ENCODE results near the gene PDZD8. TPM values are rescaled to one million over a fixed set of nuclear protein-coding genes. Genes with fewer than 3 reads are reported as not detected.

Gene PDZD8
- total RNA-seq, 5 donors from 2014 or later (not counting 1 experiment from before 2014, with no cell fraction given), result 12.8 to 20.8 (median 19.4) TPM

DNA sequence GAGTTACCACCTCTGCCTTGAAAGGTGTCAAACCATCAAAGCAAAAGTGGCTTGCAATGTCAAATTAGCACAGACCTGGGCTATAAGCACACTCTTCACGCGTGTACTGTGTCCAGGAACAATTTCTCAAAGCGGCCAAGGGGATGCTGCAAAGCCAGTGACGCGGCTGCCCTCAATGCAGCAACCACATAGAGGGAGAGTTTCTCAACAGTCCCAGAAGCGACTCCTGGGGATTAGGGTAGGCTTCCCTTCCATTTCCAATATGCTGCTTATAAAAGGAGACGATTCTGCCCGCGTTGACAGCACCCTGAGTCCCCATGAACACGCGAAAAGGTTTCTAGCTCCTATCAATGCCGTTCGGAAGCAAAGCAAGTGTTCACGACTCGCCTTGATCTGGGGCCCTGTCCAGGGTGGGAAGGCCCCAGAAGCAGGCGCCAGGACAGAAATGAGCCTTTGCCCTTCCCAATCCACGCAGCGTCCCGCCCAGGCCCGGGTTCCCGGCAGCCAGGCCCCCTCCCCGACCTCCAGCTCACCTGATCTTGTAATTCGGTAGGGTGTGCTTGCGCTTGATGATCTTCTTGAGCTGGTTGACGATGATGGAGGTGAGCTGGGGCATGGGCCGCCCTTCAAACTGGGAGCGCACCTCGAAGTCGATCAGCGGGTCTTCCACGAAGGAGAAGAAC is 1.3 kb downstream of the PDZD8 start:
- peaks cover 0 to 15% of the 10 kb centered on the region in 2 experiments for H3K27me3 ChIP-seq (replicated peaks in 1 of 2; ENCODE audit: control insufficient read depth in 2 of 2, extremely low read depth in 1 of 2, insufficient read depth in 2 of 2, low read length in 1 of 2)
- peak overlapping the region; percentile 82 to 92 for H3K4me3 ChIP-seq (ENCODE audit: control insufficient read depth in 1 of 2, extremely low read depth in 1 of 2, low read length in 1 of 2)
- DNase-seq (peak in 33 of 35 experiments; percentile 4 to 75 (median 26)), ATAC-seq (replicated peaks in 1 of 4) (peak in 3 of 4 experiments; percentile 8 to 45 (median 15))
- H3K4me1 ChIP-seq (ENCODE audit: control insufficient read depth in 1 of 2, extremely low read depth in 1 of 2, insufficient read depth in 2 of 2, low read length in 2 of 2), result peaks cover 12 to 32% of the 10 kb centered on the region in 2 experiments
- Mint-ChIP-seq H3K4me1 (peaks cover 42 to 55% (median 46%) of the 10 kb centered on the region in 3 donors), H3K9me3 (no peaks in the 10 kb centered on the region), H3K4me3 (peak overlapping the region; percentile 90 to 97 (median 93)), H3K36me3 (peaks cover 7% of the 10 kb centered on the region), H3K27ac (peak overlapping the region; percentile 85 to 87), H3K27me3 (peaks cover 3 to 7% of the 10 kb centered on the region in 2 donors)
- no peaks in the 10 kb centered on the region for H3K36me3 ChIP-seq (ENCODE audit: control insufficient read depth in 2 of 2, extremely low read depth in 1 of 2, insufficient read depth in 1 of 2, low read length in 1 of 2)
- POLR2A ChIA-PET, result no interaction called here
- WGBS (ENCODE audit: insufficient coverage), result under 1% methylated on average over 24 of the region's 31 CpGs
- CTCF ChIA-PET, result interaction anchor here in 1 of 2 donors (0.6 to 1.2 kb wide), 3 partner anchors 54 to 199 kb away, joined by 3 to 5 read pairs (median 3); no protein-coding TSS in a partner anchor
- peak overlapping the region; percentile 64 for H3K27ac ChIP-seq (ENCODE audit: low read length)
- H3K9me3 ChIP-seq, result no peaks in the 10 kb centered on the region

DNA sequence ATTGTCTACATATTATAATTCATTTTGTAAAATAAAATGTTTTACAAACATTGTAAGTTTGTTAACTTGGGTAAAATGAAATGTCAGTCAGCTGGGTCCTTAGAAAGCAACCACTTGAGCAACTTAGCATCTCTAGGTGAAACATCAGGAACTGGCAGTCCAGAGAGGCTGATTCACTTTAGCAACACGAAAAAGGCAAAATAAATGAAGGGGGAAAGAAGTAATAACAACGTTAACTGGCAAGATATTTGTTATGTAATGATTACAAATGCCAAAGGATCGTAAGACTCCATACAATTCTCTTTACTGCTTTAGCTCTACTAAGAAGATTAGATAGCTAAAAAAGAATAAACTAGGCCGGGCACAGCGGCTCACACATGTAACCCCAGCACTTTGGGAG is 5.0 kb downstream of the PDZD8 start:
- no peak overlapping the region for H3K27ac Mint-ChIP-seq
- ChIA-PET CTCF (interaction anchor here (0.5 kb wide), 2 partner anchors 10 to 61 kb away, joined by 3 read pairs; no protein-coding TSS in a partner anchor), POLR2A (no interaction called here)
- H3K9me3 ChIP-seq, result no peaks in the 10 kb centered on the region
- H3K4me1 Mint-ChIP-seq, result peaks cover 66 to 82% (median 69%) of the 10 kb centered on the region in 3 donors
- H3K27ac ChIP-seq (ENCODE audit: low read length), result no peak overlapping the region
- H3K27me3 Mint-ChIP-seq, result no peaks in the 10 kb centered on the region
- WGBS (ENCODE audit: insufficient coverage), result no CpG with 5 or more reads among the region's 5 CpGs
- peaks cover 16 to 24% of the 10 kb centered on the region in 2 experiments for H3K4me1 ChIP-seq (ENCODE audit: control insufficient read depth in 1 of 2, extremely low read depth in 1 of 2, insufficient read depth in 2 of 2, low read length in 2 of 2)
- no peaks in the 10 kb centered on the region for H3K36me3 ChIP-seq (ENCODE audit: control insufficient read depth in 2 of 2, extremely low read depth in 1 of 2, insufficient read depth in 1 of 2, low read length in 1 of 2)
- no peak overlapping the region for H3K4me3 ChIP-seq (ENCODE audit: control insufficient read depth in 1 of 2, extremely low read depth in 1 of 2, low read length in 1 of 2)
- ATAC-seq (replicated peaks in 1 of 4) (no peak), DNase-seq (no peak)
- no peaks in the 10 kb centered on the region for H3K9me3 Mint-ChIP-seq
- no peaks in the 10 kb centered on the region for H3K27me3 ChIP-seq (replicated peaks in 1 of 2; ENCODE audit: control insufficient read depth in 2 of 2, extremely low read depth in 1 of 2, insufficient read depth in 2 of 2, low read length in 1 of 2)
- H3K4me3 Mint-ChIP-seq, result peak overlapping the region in 1 of 3 donors; percentile 9
- peaks cover 7% of the 10 kb centered on the region for H3K36me3 Mint-ChIP-seq

DNA sequence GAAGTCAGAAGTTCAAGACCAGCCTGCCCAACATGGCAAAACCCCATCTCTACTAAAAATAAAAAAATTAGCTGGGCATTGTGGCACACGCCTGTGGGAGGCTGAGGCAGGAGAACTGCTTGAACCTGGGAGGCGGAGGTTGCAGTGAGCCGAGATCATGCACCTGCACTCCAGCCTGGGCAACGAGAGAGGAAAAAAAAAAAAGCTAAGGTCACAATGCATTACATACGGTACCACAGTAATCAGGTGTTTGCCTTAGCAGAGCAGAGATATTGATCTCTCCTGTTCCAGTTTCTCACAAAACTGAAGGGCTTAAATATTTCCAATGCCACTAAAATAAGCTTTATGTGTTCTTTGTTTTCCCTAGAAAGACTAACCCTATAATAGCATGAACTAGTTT is 7.5 kb downstream of the PDZD8 start:
- no peaks in the 10 kb centered on the region for H3K9me3 Mint-ChIP-seq
- POLR2A ChIA-PET, result interaction anchor here in 1 of 2 donors (0.6 to 0.7 kb wide), 2 partner anchors 13 to 99 kb away, joined by 3 to 4 read pairs; no protein-coding TSS in a partner anchor
- H3K27me3 ChIP-seq (replicated peaks in 1 of 2; ENCODE audit: control insufficient read depth in 2 of 2, extremely low read depth in 1 of 2, insufficient read depth in 2 of 2, low read length in 1 of 2), result no peaks in the 10 kb centered on the region
- no CpG with 5 or more reads among the region's 5 CpGs for WGBS (ENCODE audit: insufficient coverage)
- no peak overlapping the region for H3K27ac Mint-ChIP-seq
- no peak overlapping the region for H3K4me3 Mint-ChIP-seq
- no peaks in the 10 kb centered on the region for H3K9me3 ChIP-seq
- peaks cover 7% of the 10 kb centered on the region for H3K36me3 Mint-ChIP-seq
- ATAC-seq (replicated peaks in 1 of 4), result no peak
- H3K4me3 ChIP-seq (ENCODE audit: control insufficient read depth in 1 of 2, extremely low read depth in 1 of 2, low read length in 1 of 2), result no peak overlapping the region
- no peaks in the 10 kb centered on the region for H3K27me3 Mint-ChIP-seq
- H3K36me3 ChIP-seq (ENCODE audit: control insufficient read depth in 2 of 2, extremely low read depth in 1 of 2, insufficient read depth in 1 of 2, low read length in 1 of 2), result no peaks in the 10 kb centered on the region
- H3K27ac ChIP-seq (ENCODE audit: low read length), result no peak overlapping the region
- DNase-seq, result no peak
- CTCF ChIA-PET, result interaction anchor here in 1 of 2 donors (1.1 kb wide), 1 partner anchor 184 kb away, joined by 3 read pairs; no protein-coding TSS in a partner anchor
- H3K4me1 ChIP-seq (ENCODE audit: control insufficient read depth in 1 of 2, extremely low read depth in 1 of 2, insufficient read depth in 2 of 2, low read length in 2 of 2), result peaks cover 8 to 10% of the 10 kb centered on the region in 2 experiments
- peaks cover 82 to 89% (median 83%) of the 10 kb centered on the region in 3 donors for H3K4me1 Mint-ChIP-seq

DNA sequence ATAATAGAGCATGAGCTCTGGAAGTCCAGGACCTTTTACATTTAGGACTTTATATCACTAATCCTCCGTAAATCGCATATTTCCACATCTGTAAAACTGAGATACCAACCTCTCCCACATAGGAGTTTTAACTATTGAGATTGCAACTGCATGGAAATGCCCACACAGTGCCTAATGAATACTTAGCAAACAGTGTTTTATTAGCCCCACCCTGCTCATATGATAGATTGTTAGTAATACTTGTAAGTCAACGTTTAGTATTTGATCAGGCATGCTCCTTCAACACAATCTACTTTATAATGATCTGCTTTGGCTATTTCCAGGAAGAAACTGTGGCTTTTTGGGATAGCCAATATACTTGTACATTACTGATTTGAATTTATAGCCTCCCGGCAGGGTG is 8.5 kb downstream of the PDZD8 start:
- ATAC-seq (replicated peaks in 1 of 4), result no peak
- ChIA-PET CTCF (interaction anchor here (0.5 to 0.6 kb wide), 2 partner anchors 13 to 41 kb away, joined by 3 to 5 read pairs; no protein-coding TSS in a partner anchor), POLR2A (no interaction called here)
- Histone ChIP-seq H3K27ac (ENCODE audit: low read length) (no peak overlapping the region), H3K27me3 (replicated peaks in 1 of 2; ENCODE audit: control insufficient read depth in 2 of 2, extremely low read depth in 1 of 2, insufficient read depth in 2 of 2, low read length in 1 of 2) (no peaks in the 10 kb centered on the region), H3K9me3 (no peaks in the 10 kb centered on the region), H3K4me1 (ENCODE audit: control insufficient read depth in 1 of 2, extremely low read depth in 1 of 2, insufficient read depth in 2 of 2, low read length in 2 of 2) (peaks cover 4 to 7% of the 10 kb centered on the region in 2 experiments), H3K4me3 (ENCODE audit: control insufficient read depth in 1 of 2, extremely low read depth in 1 of 2, low read length in 1 of 2) (no peak overlapping the region), H3K36me3 (ENCODE audit: control insufficient read depth in 2 of 2, extremely low read depth in 1 of 2, insufficient read depth in 1 of 2, low read length in 1 of 2) (no peaks in the 10 kb centered on the region)
- H3K9me3 Mint-ChIP-seq, result no peaks in the 10 kb centered on the region
- no peaks in the 10 kb centered on the region for H3K27me3 Mint-ChIP-seq
- no CpG with 5 or more reads among the region's 4 CpGs for WGBS (ENCODE audit: insufficient coverage)
- H3K27ac Mint-ChIP-seq, result peak overlapping the region in 1 of 2 donors; percentile 27
- peaks cover 7% of the 10 kb centered on the region for H3K36me3 Mint-ChIP-seq
- no peak overlapping the region for H3K4me3 Mint-ChIP-seq
- H3K4me1 Mint-ChIP-seq, result peaks cover 77 to 80% (median 79%) of the 10 kb centered on the region in 3 donors
- no peak for DNase-seq

DNA sequence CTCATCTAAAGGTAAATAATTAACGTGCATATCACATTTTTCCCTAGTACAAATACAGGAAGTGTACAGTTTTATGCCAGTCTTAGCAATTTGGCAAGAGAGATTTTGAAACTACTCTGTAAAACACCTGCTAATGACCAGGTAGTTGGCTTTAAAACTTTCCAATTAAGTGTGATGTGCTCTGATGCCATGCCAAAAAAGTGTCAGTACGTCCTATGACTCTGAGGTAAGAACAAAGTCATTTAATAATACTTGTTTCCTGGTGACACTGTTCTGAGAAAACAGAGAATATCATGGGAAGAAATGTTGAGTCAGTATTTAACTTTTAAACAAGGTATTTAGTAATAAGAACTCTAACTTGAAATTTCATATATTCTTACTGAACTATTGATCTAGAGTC is 9.6 kb downstream of the PDZD8 start:
- ATAC-seq (replicated peaks in 1 of 4) (no peak), DNase-seq (no peak)
- Mint-ChIP-seq H3K4me3 (no peak overlapping the region), H3K9me3 (no peaks in the 10 kb centered on the region), H3K27me3 (no peaks in the 10 kb centered on the region), H3K27ac (no peak overlapping the region), H3K36me3 (peaks cover 7% of the 10 kb centered on the region), H3K4me1 (peaks cover 69 to 74% (median 74%) of the 10 kb centered on the region in 3 donors)
- ChIA-PET CTCF (no interaction called here), POLR2A (no interaction called here)
- Histone ChIP-seq H3K27ac (ENCODE audit: low read length) (no peak overlapping the region), H3K4me1 (ENCODE audit: control insufficient read depth in 1 of 2, extremely low read depth in 1 of 2, insufficient read depth in 2 of 2, low read length in 2 of 2) (peaks cover 0 to 4% of the 10 kb centered on the region in 2 experiments), H3K9me3 (no peaks in the 10 kb centered on the region), H3K27me3 (replicated peaks in 1 of 2; ENCODE audit: control insufficient read depth in 2 of 2, extremely low read depth in 1 of 2, insufficient read depth in 2 of 2, low read length in 1 of 2) (no peaks in the 10 kb centered on the region), H3K4me3 (ENCODE audit: control insufficient read depth in 1 of 2, extremely low read depth in 1 of 2, low read length in 1 of 2) (no peak overlapping the region), H3K36me3 (ENCODE audit: control insufficient read depth in 2 of 2, extremely low read depth in 1 of 2, insufficient read depth in 1 of 2, low read length in 1 of 2) (no peaks in the 10 kb centered on the region)
- WGBS (ENCODE audit: insufficient coverage), result no CpG with 5 or more reads among the region's 2 CpGs

DNA sequence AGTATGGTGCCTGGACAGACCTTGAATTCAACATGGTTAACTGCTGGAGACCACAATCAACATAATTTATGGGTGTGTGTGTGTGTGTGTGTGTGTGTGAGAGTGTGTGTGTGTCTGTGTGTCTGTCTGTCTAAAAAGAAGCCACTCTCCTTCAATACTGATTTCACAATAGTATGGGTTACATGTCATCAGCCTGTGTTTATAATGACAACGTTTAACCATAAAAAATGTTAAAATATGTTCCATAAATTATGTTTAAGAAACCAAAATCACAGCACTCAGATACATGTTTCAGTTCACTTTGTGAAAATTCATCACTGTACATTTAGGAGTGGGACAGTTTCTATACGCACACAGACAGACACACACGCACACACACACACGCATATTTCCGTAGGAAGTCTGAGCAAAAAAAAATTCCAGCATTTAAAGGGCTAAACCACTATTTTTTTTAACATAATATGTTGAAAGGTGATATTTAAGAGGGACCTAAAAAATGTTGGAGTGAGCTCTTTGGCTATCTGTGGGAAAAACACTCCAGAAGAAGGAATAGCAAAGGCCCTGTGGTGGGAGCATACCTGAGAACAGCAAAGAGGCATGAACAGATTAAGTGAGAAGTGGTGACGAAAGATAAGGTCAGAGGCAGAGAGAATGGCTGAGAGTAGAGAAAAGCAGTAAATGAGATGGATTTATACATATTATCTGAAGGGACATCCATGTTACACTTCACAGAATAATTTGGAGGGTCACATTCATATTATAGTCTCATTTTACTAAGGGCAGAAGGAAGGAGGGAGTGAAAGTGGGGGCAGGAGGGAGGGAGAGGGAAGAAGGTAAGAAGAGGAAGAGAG is 10.9 kb downstream of the PDZD8 start:
- no peaks in the 10 kb centered on the region for H3K27me3 Mint-ChIP-seq
- ChIA-PET POLR2A (interaction anchor here in 1 of 2 donors (0.5 kb wide), 1 partner anchor 15 kb away, joined by 4 read pairs; no protein-coding TSS in a partner anchor), CTCF (interaction anchor here in 1 of 2 donors (0.5 kb wide), 1 partner anchor 1736 kb away, joined by 4 read pairs; no protein-coding TSS in a partner anchor)
- Histone ChIP-seq H3K36me3 (ENCODE audit: control insufficient read depth in 2 of 2, extremely low read depth in 1 of 2, insufficient read depth in 1 of 2, low read length in 1 of 2) (no peaks in the 10 kb centered on the region), H3K27ac (ENCODE audit: low read length) (no peak overlapping the region), H3K9me3 (no peaks in the 10 kb centered on the region), H3K4me3 (ENCODE audit: control insufficient read depth in 1 of 2, extremely low read depth in 1 of 2, low read length in 1 of 2) (no peak overlapping the region), H3K27me3 (replicated peaks in 1 of 2; ENCODE audit: control insufficient read depth in 2 of 2, extremely low read depth in 1 of 2, insufficient read depth in 2 of 2, low read length in 1 of 2) (no peaks in the 10 kb centered on the region), H3K4me1 (ENCODE audit: control insufficient read depth in 1 of 2, extremely low read depth in 1 of 2, insufficient read depth in 2 of 2, low read length in 2 of 2) (peaks cover 0 to 4% of the 10 kb centered on the region in 2 experiments)
- DNase-seq, result no peak
- no peak overlapping the region for H3K4me3 Mint-ChIP-seq
- H3K36me3 Mint-ChIP-seq, result peaks cover under 1% of the 10 kb centered on the region
- no CpG with 5 or more reads among the region's 6 CpGs for WGBS (ENCODE audit: insufficient coverage)
- peaks cover 63 to 71% (median 70%) of the 10 kb centered on the region in 3 donors for H3K4me1 Mint-ChIP-seq
- H3K27ac Mint-ChIP-seq, result no peak overlapping the region
- no peak for ATAC-seq (replicated peaks in 1 of 4)
- H3K9me3 Mint-ChIP-seq, result no peaks in the 10 kb centered on the region

Data from T-cell (primary cell).